Measurements from ENCODE around the gene CFAP100. TPM values are rescaled to one million over a fixed set of nuclear protein-coding genes. Genes with fewer than 3 reads are reported as not detected.

CFAP100 gene
- total RNA-seq, 3 donors from 2014 or later (not counting 1 experiment from before 2014, with no cell fraction given) = not detected

- H3K9me3 Mint-ChIP-seq = no peaks in the 10 kb centered on the region
- DNase-seq (no peak), ATAC-seq (no peak)
- peaks cover 0 to 12% of the 10 kb centered on the region in 2 donors for H3K4me1 Mint-ChIP-seq
- H3K36me3 ChIP-seq (ENCODE audit: control insufficient read depth, insufficient read depth, low read length) = no peaks in the 10 kb centered on the region
- H3K27ac Mint-ChIP-seq = no peak overlapping the region
- no peak overlapping the region for H3K4me3 ChIP-seq (ENCODE audit: low read length)
- TF ChIP-seq CTCF (IDR thresholded peaks at IDR 0.05) = no peak
- no peaks in the 10 kb centered on the region for H3K27me3 ChIP-seq (ENCODE audit: control insufficient read depth, insufficient read depth, low read length)
- peaks cover 7% of the 10 kb centered on the region for H3K4me1 ChIP-seq (ENCODE audit: control insufficient read depth, insufficient read depth, low read length)
- no peaks in the 10 kb centered on the region for H3K9me3 ChIP-seq (ENCODE audit: control insufficient read depth, insufficient read depth, low read length)
- intact Hi-C loops (cut with micrococcal nuclease) = no loop called here
- H3K36me3 Mint-ChIP-seq = no peaks in the 10 kb centered on the region
- H3K27me3 Mint-ChIP-seq (ENCODE audit: low read depth in 2 of 2) = no peaks in the 10 kb centered on the region
- no peak overlapping the region for H3K27ac ChIP-seq (ENCODE audit: low read length)
- H3K4me3 Mint-ChIP-seq = no peak overlapping the region
- 87% methylated on average over 8 of the region's 8 CpGs for WGBS (ENCODE audit: insufficient coverage)
These were observed 86.2 kb downstream of the CFAP100 start for GRCh38 chr3:126480861-126481260.

DNA sequence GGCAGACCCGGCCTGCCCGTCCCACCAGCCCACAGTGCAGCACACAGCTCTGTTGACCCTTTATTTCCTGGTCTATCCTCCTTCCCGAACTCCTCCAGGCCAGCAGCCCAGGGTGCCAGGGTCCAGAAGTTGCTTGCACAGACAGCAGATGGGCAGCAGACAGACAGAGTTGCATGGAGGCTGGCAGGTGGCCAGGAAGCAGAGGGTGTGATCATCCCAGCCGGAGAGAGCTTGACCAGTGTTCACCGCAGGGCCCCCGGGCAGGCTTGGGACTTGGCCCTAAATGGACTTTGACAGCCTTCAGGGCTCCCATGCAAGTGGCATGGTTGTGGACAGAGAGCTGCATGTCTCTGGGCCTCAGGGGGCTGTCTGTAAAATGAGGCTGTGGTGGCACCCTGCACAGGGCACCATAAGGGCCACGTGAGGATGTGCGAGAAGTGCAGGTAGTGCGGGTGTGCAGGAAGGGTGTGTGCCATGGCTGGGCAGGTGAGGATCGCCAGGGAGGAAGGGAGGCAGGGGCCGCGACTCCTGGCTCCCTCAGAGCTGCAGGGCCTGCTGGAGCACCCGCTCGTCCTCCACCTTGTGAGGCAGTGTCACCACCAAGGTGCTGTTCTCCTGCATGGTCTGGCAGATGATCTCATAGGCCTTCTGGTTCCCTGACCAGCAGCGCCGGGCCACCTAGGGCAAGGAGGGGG lies 87.2 kb downstream of the CFAP100 start:
- H3K36me3 Mint-ChIP-seq = no peaks in the 10 kb centered on the region
- Histone ChIP-seq H3K36me3 (ENCODE audit: control insufficient read depth, insufficient read depth, low read length) (no peaks in the 10 kb centered on the region), H3K4me3 (ENCODE audit: low read length) (no peak overlapping the region), H3K27ac (ENCODE audit: low read length) (no peak overlapping the region), H3K27me3 (ENCODE audit: control insufficient read depth, insufficient read depth, low read length) (no peaks in the 10 kb centered on the region), H3K4me1 (ENCODE audit: control insufficient read depth, insufficient read depth, low read length) (peaks cover 6% of the 10 kb centered on the region), H3K9me3 (ENCODE audit: control insufficient read depth, insufficient read depth, low read length) (no peaks in the 10 kb centered on the region)
- no peak overlapping the region for H3K4me3 Mint-ChIP-seq
- ATAC-seq = no peak
- intact Hi-C loops (cut with micrococcal nuclease) = no loop called here
- H3K9me3 Mint-ChIP-seq = no peaks in the 10 kb centered on the region
- H3K4me1 Mint-ChIP-seq = peaks cover 0 to 12% of the 10 kb centered on the region in 2 donors
- no peaks in the 10 kb centered on the region for H3K27me3 Mint-ChIP-seq (ENCODE audit: low read depth in 2 of 2)
- 91% methylated on average over 16 of the region's 16 CpGs for WGBS (ENCODE audit: insufficient coverage)
- H3K27ac Mint-ChIP-seq = no peak overlapping the region
- no peak for TF ChIP-seq CTCF (IDR thresholded peaks at IDR 0.05)
- DNase-seq = no peak

- no peaks in the 10 kb centered on the region for H3K27me3 ChIP-seq (ENCODE audit: control insufficient read depth, insufficient read depth, low read length)
- no peak for DNase-seq
- H3K27ac Mint-ChIP-seq = peak overlapping the region in 1 of 2 donors; percentile 48
- H3K9me3 ChIP-seq (ENCODE audit: control insufficient read depth, insufficient read depth, low read length) = no peaks in the 10 kb centered on the region
- H3K9me3 Mint-ChIP-seq = no peaks in the 10 kb centered on the region
- TF ChIP-seq CTCF (IDR thresholded peaks at IDR 0.05) = no peak
- H3K4me1 ChIP-seq (ENCODE audit: control insufficient read depth, insufficient read depth, low read length) = peaks cover 13% of the 10 kb centered on the region
- H3K4me1 Mint-ChIP-seq = peaks cover 0 to 12% of the 10 kb centered on the region in 2 donors
- WGBS (ENCODE audit: insufficient coverage) = 79% methylated on average over 15 of the region's 15 CpGs
- H3K36me3 ChIP-seq (ENCODE audit: control insufficient read depth, insufficient read depth, low read length) = no peaks in the 10 kb centered on the region
- intact Hi-C loops (cut with micrococcal nuclease) = no loop called here
- H3K27me3 Mint-ChIP-seq (ENCODE audit: low read depth in 2 of 2) = no peaks in the 10 kb centered on the region
- no peaks in the 10 kb centered on the region for H3K36me3 Mint-ChIP-seq
- H3K27ac ChIP-seq (ENCODE audit: low read length) = no peak overlapping the region
- H3K4me3 ChIP-seq (ENCODE audit: low read length) = no peak overlapping the region
- ATAC-seq = no peak
- no peak overlapping the region for H3K4me3 Mint-ChIP-seq
These were observed 88.0 kb downstream of the CFAP100 start for GRCh38 chr3:126482503-126483255.

All from natural killer cell (primary cell).